Bone marrow (tissue), 2 donors: ENCODE measurements around the gene USP7.

Experiments
- DNase-seq, 2 donors: peaks; one replicate each; lab custom pipeline; 2025; lab: John Stamatoyannopoulos, UW

Gene USP7

DNA sequence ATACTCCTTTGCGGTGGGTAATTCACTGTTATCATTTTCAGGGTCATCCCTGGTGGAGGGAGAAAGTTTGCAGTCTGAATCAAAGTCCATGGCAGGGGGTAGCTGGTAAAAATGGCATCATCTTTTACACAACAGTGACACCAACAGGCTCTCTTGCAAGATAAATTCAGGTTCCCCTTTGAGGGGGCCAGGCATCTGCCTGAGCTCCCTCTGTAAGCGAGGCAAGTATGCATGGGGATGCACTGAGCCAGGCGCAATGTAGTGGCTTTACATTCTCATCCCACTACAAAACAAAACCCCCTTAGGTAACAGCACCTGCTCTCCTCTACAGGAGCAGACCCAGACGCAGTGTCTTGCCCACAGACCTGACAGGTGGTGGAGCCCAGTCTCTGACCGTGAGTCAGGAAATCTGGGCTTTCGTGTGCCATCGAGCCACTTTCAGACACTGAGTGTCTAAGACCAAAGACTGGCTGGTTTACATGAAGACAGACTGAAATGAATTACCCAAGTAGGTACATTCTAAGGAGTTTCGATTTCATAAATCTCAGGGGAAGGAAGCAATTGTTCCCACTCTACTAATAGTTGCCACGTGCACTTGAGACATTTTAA lies 63.9 kb downstream of the USP7 start:
- DNase-seq: no peak

DNA sequence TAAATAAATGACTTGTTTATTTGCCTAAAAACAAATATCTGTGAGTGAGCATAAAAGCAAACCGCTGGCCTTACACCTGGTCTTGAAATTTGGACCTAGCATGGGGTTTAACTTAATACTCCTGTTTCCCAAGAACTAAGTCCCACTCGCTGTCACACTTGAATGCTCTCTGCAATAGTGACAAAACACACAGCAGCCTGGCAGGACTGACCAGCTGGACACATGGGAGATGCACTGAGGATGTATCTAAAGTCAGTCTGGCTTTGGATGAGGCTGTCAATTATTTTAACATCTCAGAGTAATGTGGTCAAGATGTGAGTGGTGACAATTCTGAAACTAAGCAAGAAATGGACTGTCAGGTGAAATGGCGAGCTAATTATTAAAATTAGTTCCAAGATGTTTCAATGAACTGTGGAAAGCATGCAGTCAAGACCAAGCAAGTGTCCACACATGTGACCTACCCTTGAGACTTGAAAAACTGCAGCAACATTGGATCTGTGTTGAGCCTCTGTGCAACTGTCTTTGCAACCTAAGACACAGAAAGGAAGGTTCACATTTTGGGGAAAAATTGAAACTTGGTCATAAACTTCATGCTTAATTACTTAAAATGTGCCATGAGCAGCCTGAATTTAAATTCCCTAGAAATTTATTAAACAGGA lies 64.9 kb downstream of the USP7 start:
- no peak for DNase-seq

DNA sequence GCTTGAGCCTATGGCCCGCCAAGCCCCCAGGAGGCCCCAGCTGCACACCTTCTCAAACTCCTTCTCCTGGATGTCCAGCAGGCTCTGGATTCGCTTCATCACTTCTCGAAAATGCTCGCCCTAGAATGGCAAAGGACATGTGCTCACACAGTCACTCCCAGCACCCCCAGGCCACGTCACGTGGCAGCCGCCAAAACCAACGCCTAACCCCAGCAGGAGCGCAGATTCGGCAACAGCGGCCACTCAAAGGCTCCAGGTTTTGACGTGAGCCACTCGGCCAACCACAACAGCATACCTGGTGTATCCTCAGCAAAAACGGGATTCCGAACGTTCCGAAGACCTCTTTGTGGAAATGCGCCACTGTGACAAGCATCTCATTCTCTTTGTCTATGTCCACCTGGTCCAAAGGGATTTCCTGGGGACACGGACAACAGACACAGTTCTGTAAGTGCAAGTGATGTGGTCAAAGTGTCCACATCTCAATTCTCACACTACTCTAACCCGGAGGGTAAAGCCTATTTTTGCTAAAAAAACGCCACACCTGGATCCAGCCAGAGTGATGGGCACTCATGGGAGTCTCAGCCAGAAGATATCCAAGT lies 68.9 kb downstream of the USP7 start:
- DNase-seq: no peak

DNA sequence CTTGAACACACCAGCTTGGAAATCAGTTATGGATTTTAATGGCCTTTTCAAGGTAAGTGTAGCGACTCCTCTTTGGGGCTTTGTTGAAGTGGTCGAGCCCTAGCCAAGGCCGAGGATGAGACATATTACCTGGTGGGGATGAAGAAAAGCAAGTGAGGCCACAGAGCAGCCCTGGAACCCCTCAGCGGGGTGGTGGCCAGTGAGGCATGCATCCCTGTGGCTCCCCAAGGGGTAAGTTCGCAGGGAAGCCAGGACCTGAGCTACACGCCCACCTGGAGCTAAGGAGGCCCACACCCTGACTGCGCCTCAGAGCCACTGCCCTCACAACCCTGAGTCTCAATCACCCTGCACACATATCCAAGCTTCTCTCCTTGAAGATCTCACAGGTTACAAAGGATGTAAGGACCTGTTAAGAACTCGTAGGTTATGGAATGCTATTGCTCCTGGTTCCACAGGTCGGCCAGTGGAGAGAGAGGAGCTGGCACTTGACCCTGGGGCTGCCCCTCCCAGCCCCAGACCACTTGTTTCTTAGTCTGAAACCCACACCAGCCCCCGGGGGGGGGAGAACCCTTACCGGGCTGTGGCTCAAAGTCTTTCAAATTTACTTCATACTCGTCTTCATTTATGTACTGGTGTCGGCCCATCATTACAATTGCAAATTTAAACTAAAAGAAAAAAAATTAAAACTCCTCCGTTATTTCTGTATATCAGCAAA lies 69.6 kb downstream of the USP7 start:
- no peak for DNase-seq

DNA sequence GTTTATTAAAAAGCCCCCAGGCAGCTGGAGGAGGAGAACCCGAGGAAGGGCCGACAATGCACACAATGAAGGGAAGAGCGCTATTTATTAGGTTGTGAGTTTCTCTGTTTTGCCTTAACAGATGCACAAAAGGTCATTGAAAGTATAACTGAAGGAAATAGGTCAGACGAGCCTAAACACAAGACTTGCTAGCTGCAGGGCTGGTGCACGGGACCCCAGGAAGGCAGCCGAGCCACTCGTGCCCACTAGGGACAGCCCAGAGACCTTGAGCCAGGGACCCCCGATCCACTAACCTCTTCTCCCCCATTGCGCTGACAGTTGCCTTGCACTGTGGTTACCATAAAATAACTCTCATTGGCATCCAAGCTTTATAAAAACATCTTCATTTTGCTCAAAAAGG lies 70.3 kb downstream of the USP7 start:
- no peak for DNase-seq

DNA sequence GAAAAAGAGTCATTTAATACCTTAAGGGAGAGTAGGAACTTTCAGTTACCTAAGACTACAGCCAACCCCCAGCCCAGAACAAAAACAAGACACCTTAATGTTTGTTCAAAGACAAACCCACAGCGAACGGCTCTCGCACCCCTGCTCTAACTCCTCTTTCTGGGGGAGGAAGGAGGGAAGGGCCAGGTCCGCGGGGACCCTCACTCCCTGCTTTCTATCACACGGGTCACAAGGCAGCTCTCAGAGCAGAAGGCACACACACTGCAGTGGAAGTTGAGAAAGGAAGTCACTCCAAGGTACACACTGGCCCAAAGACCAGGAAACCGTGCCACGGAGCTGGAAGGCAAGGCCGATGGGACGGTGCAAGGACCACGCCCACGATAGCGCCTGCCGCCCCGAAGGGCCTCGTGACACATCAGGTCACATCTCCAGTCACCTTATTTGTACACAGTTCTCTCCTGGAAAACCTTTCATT lies 71.6 kb downstream of the USP7 start:
- no peak for DNase-seq

DNA sequence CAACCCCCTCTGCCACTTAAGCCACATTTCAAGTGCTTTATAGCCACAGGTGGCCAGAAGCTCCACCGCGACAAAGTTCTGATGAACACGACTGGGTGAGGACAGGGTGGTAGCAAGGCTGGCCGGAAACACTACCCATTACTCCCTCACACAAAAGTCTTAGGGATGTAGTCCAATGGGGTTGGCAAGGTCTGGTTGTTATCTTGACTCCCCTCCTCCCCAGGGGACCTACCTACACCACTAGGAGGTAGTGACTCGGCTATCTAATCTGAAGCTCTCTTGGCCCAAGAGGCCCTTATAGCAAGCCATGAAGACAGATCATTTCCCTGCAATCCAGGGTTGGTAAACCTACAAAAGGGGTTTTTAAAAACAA lies 73.2 kb downstream of the USP7 start:
- no peak for DNase-seq

DNA sequence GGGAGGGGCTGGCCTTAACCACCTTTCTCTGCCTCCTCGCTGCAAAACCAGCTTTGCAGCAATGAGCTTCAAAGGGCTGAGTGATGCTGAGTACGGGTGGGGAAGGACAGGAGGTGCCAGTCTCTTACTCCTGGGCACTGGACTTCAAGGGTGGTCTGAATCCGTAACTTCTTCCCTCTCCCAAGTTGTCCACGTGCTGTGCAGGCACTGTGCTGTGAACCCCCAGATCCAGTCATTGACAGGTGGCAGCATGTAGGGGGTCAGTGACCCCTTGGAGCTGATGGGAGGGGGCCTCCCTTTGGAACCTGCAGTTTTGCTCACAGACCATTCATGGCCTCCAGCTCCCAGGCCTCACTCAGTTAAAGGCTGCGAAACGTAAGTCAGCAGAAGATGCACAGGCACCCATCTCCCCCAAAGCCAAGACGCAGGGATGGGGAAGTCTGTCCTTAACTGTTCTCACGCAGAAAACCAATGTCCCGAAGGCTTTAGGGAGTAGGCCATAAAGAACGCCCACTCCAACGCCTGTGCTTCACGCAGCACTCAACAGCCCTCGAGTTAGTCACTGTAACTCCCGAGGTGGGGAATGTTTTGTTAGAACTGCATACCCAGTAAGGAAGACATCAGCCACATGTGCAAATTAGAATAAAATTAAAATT lies 73.7 kb downstream of the USP7 start:
- no peak for DNase-seq

DNA sequence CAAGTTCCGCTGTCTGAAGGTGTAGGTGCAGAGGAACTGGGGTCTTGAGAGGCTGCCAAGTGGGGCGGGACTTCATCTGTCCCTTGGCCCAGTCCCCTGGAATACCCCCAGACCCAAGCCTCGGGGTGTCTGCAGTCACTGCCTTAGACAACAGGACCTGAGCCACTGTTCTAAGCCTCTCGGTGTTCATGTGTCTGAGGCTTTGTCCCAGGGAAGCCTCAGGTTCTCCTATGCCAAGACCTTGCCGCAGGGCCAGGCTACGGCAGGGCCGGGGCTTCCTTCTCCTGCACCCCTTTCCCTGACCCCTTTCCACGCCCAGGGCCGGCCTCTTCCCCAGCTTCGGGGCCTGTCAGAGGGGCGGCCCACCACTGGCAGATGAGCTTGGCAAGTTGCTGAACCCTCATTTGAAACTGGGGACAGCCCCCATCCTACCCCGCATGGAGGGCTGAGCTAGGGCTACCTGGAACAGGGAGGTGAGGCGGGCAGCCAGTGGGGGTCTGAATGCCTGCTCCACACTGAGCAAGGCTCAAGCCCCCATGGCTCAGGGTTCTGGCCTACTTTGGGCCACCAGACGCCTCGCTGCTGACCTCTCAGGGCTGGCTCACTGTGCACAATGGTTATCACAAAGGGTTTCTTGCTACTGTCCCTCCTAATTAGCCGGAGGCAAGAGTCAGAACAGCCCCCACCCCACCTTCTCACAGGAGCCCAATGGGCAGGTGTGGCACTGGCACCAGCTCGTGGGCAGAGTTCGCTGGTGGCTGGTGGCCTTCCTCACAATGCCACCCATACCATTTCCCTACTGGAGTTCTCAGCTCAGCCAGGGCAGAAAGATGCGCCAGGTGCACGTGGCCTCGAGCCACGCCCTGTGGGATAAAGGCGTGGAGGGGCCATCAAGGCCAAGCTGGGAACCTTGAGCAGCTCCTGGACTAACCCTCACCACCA lies 74.5 kb downstream of the USP7 start:
- no peak for DNase-seq

DNA sequence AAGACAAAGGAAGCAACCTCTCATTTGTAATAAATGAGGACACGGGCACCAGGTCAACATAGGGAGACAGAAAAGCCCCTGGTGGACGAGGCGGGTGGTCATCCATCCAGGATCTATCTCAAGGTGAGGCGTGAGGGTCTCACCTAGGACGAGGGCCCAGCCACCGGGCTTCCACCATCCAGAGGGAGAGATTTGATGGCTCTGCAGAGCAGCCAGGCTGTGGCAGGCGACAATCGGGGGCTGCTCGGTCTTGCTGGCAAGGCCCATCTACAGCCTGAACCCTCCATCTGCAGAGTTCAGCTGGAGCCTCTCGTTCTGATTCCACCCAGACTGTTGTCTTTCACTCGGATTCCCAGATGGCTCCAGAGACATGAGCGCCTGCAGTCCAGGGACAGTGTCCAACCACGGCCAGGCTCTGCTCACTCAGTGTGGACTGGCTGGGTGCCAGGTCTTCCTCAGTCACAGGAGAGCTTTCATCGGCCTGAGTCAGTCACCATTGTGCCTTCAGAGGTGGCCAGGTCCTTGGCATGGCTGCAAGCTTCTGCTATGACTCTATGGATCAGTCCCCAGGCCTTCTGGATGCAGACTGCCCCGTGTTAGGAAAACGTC lies 75.7 kb downstream of the USP7 start:
- DNase-seq: no peak

DNA sequence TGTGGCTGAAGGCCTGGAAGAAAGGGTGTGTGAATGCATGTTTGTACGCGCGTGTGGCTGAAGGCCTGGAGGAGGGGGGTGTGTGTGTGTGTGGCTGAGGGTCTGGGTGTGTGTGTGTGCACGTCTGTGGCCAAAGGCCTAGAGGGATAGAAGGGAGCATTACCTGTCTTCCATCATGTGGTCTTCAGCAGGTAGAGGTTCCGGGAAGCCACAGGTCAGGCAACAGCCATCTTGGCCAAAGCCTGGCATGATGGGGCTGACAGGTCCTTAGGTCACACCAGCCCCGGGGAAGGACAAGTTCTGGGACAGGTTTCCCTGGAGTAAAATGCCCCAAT lies 76.3 kb downstream of the USP7 start:
- no peak for DNase-seq

DNA sequence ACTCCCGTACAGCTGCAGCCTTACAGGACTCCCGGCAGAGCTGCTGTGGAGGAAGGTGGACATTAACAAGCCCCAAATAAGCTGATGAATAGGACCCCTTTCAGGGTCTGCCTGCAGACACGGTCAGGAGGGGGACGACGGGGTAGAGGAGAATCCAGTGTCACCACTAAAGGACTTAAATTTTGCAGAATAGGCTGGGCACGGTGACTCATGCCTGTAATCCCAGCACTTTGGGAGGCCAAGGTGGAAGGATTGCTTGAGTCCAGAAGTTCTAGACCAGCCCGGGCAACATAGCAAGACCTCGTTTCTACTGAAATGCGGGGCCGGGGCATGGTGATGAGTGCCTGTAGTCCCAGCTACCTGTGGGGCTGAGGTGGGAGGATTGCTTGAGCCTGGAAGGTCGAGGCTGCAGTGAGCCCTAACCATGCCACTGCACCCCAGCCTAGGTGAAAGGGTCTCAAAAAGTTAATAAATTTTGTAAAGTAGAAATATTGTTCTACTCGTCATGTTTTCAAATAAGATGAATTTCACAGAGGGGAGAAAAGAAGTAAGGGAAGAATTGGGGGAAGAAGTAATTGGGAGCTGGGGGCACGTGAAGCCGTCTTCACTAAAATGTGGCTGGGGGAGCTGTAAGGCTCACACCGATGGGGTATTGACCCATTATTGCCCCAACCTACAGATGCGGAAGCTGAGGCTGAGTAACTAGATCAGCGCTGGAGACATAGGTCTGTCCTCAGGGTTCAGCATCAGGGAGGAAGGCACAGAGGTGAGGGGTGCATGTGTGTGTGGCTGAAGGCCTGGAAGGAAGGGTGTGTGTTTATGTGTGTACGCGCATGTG lies 76.9 kb downstream of the USP7 start:
- no peak for DNase-seq

DNA sequence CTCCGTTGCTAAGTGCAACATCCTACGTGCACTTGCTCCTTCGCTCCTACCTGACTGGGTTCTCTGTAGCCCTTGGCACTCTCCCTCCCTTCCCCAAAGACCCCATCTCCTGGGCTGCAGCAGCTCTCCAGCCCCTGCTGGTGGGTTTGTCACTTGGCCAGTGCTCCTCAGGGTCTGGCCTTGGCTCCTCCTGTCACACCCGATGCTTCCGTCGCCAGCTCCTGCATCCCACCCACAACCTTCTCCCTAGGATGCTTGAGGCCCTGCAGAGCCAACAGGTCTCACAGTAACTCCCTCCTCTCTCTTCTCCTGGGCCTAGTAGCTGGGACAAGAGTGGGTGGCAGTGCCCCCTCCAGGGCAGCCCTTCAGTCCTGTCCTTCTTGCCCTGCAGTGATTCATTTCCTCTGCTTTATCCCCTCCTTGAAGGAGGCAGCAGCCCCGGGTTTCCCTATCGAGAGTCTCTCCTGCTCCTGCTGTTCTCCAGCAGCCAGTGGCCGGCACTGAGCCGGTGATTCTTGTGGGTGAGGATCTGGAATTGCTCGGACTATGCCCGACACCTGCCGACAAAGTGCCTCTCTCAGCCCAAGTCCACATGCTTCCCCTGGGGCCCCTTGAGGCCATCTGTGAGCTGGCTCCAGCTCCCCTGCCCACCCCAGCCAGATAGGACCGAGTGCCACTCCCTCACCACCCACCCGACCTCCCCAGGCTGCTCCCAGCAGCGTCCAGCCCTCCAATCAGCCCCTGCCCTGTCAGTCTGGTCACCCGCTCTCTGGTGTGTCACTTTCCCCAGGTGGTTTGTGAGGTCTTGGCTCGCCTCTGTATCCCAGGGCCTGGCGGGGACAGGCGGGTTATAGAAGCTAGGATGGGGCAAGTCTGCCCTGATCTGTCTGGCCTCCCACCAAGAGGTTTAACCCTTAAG lies 77.8 kb downstream of the USP7 start:
- DNase-seq: no peak

DNA sequence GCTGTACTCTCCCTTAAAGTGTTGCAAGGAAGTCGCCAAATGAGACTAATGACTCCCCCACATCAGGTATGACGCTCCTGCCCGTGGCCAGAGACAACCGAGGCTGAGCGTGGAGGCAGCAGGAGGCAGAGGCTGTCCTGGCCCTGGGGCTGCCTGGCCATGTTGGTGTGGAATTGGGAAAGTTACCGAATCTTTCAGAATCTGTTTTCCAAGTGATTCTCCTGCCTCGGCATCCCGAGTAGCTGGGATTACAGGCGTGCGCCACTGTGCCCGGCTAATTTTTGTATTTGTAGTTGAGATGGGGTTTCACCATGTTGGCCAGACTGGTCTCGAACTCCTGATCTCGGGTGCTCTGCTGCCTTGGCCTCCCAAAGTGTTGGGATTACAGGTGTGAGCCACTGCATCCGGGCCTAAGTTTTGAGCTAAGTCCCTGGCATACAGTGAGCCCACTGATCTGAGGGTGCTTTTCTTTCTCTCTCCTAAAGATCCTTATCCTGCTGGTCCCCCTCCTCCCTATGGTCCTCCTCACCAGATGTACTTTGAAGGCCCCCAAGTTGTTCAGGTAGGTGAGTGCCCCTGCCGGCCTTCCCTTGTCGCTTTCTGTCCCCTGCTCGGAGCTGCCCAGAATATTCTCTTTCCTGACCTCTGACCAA lies 80.9 kb downstream of the USP7 start:
- DNase-seq: no peak

DNA sequence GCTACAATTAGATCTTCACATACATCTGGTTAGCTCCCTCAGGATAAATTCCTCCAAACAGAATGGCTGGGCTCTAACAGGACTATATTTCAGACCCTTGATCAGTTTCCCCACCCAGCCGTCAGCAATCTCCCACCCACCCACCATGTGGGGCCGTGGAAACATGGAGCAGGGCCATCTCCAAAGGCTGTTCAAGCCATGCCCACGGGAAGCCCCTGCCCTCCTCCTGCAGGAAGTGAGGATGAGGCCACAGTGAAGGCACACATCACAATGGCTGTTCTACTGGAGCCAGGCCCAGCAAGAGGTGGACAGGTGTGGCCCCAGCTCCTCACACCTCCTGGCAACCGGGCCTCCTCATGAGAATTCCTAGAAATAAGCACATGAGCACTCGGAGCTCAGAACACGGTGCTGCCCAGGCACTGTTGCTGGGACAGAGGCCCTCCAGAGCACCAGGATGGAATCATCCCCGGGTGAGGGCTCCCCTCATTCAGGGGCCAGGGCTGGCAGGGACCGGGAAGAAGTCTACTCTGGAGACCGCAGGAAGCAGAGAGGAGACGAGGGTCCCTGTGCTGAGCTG lies 81.6 kb downstream of the USP7 start, which contains the start of gene LITAFD:
LITAFD (plus strand) TSS at position 311 of the 577 bp plus-strand sequence. CDS start 2,005 bp downstream, outside the sequence.
- no peak for DNase-seq

DNA sequence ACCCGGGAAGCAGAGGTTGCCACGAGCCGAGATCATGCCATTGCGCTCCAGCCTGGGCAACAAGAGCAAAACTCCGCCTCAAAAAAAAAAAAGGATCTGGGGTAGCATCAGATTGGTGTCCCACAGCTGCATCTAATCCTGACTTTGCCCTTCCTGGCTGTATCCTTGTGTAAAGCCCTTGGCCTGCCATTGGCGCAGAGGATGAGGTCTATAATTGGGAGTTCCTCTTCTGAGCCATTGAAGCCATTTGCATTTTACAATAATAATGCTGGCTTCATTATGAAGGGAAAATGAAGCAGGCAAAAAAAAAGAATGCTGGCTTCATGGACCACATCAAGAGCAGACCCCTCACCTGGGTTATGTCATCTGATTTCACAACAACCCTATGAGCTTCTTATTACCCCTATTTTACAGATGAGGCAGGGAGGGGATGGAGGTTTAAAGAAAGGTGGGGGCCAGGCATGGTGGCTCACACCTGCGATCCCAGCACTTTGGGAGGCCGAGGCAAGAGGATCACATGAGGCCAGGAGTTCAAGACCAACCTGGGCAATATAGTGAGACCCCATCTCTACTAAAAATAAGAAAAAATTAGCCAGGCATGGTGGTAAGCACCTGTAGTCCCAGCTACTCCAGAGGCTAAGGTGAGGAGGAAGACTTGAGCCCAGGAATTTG lies 82.7 kb downstream of the USP7 start:
- no peak for DNase-seq

DNA sequence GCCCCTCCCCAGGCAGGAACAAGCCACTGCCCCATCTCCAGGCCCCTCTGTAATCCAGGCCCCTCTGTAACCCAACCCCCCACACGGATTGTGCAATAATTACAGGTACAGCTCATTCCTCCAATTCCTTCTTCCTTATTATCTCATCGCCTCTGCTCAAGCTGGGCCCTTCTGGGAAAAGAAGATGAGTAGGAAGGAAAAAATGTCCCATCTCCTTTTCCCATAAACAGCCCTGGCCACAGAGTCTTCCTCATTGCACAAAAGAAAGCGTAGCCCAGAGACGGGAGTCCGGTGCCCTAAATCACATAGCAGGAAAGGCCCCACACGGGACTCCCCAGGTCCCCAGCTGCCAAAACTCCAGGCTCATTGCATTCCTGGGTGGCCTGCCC lies 85.2 kb downstream of the USP7 start:
- no peak for DNase-seq
